ENCODE measurements around the gene IL1R2.
"Not testable (repeated sequence)": the region's sequence is repeated elsewhere in the genome, so short reads cannot be mapped to it uniquely, and the experiment has no call there.

The IL1R2 gene

DNA sequence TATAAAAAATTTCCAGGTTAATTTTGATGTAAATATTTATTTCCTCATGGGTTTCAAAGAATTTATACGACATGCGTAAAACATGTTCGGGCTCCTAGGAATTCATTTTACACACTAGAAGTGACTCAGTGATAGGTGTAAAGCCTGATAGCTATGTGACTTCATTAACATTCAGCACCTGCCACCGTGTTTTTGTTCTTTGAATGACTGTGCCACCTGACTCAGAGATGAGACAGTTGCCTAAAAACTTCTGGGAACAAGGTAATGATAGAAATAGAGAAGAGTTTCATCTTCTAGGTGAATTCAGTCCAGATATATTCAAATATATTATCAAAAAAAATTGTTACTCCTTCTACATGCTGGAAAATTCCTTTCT, 10.0 kb downstream of the IL1R2 start:
- DNase-seq (ENCODE audit: extremely low read depth, low read depth) = no peak
- TF ChIP-seq CTCF (IDR thresholded peaks at IDR 0.05; ENCODE audit: low read depth, low read length, missing control alignments) = no peak
- H3K4me3 ChIP-seq (replicated peaks; ENCODE audit: low read depth, low read length) = no peak overlapping the region

DNA sequence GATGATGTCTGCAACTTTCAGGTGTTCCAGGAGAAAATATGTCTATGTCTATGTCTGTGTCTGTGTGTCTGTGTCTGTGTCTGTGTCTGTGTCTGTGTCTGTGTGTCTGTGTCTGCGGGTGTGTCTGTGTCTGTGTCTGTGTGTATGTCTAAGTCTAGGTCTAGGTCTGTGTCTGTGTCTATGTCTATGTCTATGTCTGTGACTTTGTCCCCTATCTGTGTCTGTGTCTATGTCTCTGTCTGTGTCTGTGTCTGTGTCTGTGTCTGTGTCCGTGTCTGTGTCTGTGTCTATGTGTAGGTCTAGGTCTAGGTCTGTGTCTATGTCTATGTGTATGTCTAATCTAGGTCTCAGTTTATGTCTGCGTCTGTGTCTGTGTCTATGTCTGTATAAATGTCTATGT, 10.5 kb downstream of the IL1R2 start:
- no peak for DNase-seq (ENCODE audit: extremely low read depth, low read depth)
- TF ChIP-seq CTCF (IDR thresholded peaks at IDR 0.05; ENCODE audit: low read depth, low read length, missing control alignments) = no peak
- no peak overlapping the region for H3K4me3 ChIP-seq (replicated peaks; ENCODE audit: low read depth, low read length)

GRCh38 chr2:102002909-102003308, 11.1 kb downstream of the IL1R2 start:
- H3K4me3 ChIP-seq (replicated peaks; ENCODE audit: low read depth, low read length); DNase-seq (ENCODE audit: extremely low read depth, low read depth): not testable (repeated sequence)

DNA sequence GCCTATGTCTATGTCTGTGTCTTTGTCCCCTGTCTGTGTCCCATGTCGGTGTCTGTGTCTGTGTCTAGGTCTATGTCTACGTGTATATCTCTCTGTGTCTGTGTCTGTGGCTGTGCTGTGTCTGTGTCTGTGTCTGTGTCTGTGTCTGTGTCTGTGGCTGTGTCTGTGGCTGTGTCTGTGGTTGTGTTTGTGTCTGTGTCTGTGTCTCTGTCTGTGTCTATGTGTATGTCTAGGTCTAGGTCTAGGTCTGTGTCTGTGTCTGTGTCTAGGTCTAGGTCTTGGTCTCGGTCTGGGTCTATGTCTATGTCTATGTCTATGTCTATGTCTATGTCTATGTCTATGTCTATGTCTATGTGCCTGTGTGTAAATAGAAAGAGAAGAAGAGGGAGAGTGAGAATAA, 11.9 kb downstream of the IL1R2 start:
- DNase-seq (ENCODE audit: extremely low read depth, low read depth) = no peak
- H3K4me3 ChIP-seq (replicated peaks; ENCODE audit: low read depth, low read length) = no peak overlapping the region
- no peak for TF ChIP-seq CTCF (IDR thresholded peaks at IDR 0.05; ENCODE audit: low read depth, low read length, missing control alignments)

GRCh38 chr2:102004581-102004980, 12.8 kb downstream of the IL1R2 start:
- no peak for TF ChIP-seq CTCF (IDR thresholded peaks at IDR 0.05; ENCODE audit: low read depth, low read length, missing control alignments)
- no peak for DNase-seq (ENCODE audit: extremely low read depth, low read depth)
- no peak overlapping the region for H3K4me3 ChIP-seq (replicated peaks; ENCODE audit: low read depth, low read length)

DNA sequence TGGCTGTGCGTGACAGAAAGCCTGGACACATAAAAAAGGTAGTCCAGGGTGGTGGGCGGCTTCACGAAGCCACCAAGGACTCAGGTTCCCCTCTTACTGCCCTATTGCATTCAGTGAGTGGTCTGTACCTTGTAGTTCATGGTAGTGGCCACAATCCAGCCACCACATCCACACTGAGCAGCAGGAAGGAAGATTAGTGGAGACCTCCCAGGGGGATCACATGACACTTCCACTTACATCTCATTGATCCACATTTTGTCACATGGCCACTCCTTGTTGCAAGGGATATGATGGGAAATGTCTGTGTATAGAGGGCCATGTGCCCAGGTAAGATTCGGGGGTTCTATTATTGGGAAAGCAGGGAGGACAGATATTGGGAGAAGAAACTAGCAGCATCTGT, 13.7 kb downstream of the IL1R2 start:
- DNase-seq (ENCODE audit: extremely low read depth, low read depth) = no peak
- TF ChIP-seq CTCF (IDR thresholded peaks at IDR 0.05; ENCODE audit: low read depth, low read length, missing control alignments) = no peak
- H3K4me3 ChIP-seq (replicated peaks; ENCODE audit: low read depth, low read length) = no peak overlapping the region

GRCh38 chr2:102005989-102006885, 14.5 kb downstream of the IL1R2 start:
- peak; percentile 78 for TF ChIP-seq CTCF (IDR thresholded peaks at IDR 0.05; ENCODE audit: low read depth, low read length, missing control alignments)
- no peak for DNase-seq (ENCODE audit: extremely low read depth, low read depth)

More at GRCh38 chr2:102005989-102006885, 14.5 kb downstream of the IL1R2 start:
- H3K4me3 ChIP-seq (replicated peaks; ENCODE audit: low read depth, low read length) = no peak overlapping the region
